Measurements from ENCODE around the gene SLC8A2. TPM values are rescaled to one million over a fixed set of nuclear protein-coding genes. Genes with fewer than 3 reads are reported as not detected.

SLC8A2 gene
- total and polyA plus RNA-seq, 2 of the 8 experiments (the other 6 are each of a cell fraction or from before 2014, with no cell fraction given): 7.3 to 12.4 TPM

DNA sequence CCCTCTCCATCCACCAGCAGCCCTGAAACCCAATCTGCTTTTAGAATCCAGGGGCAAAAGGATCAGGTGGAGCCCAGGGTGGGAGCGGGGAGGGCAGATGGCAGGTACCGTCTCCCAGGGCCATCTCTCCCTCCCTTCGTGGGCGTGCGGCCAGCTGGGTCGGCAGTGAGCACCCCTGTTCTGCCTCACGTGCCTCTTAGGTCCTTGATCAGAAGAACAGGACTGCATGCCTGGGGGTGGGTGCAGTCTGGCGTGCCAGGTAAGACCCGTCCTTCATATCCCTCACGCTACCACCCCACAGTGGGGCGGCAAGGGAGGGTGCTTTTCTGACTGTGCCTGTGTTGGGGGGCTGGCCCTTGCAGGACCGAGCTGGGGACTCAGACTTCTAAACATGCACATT lies 2.0 kb downstream of the SLC8A2 start:
- Histone ChIP-seq H3K23ac (ENCODE audit: insufficient read length) (no peak overlapping the region), H3K4me2 (ENCODE audit: insufficient read depth in 1 of 2, low read depth in 2 of 2, low read length in 2 of 2) (peak overlapping the region; percentile 50 to 83; a peak in 3 of 4 replicates), H3K79me2 (ENCODE audit: control insufficient read depth in 1 of 2, insufficient read depth in 2 of 2, low read length in 2 of 2) (no peaks in the 10 kb centered on the region), H3K27me3 (replicated peaks in 1 of 4; ENCODE audit: control insufficient read depth in 3 of 4, extremely low read depth in 1 of 4, insufficient read depth in 3 of 4, low read length in 3 of 4) (peaks cover 0 to 5% (median 3%) of the 10 kb centered on the region in 4 experiments; a peak in 3 of 7 replicates), H3K9ac (replicated peaks in 1 of 4; ENCODE audit: extremely low read depth in 1 of 4, low read depth in 3 of 4, low read length in 3 of 4) (no peak overlapping the region), H3K9me3 (ENCODE audit: insufficient read depth in 2 of 2, low read depth in 1 of 2, low read length in 1 of 2) (no peaks in the 10 kb centered on the region), H4K8ac (ENCODE audit: extremely low read depth, insufficient read depth, low read length) (no peak overlapping the region), H3K27ac (ENCODE audit: low read depth, low read length) (no peak overlapping the region), H4K5ac (ENCODE audit: insufficient read length, low read depth, low read length) (no peak overlapping the region), H2BK12ac (ENCODE audit: low read depth, low read length) (peak overlapping the region; percentile 75; the same call in 1 of the 2 replicates), H4K20me1 (replicated peaks in 1 of 2; ENCODE audit: control insufficient read depth in 1 of 2, insufficient read depth in 2 of 2, low read length in 2 of 2) (no peaks in the 10 kb centered on the region), H2BK5ac (ENCODE audit: low read depth, low read length) (no peak overlapping the region; the same call in 1 of the 2 replicates), H3K4me1 (replicated peaks in 1 of 4; ENCODE audit: control insufficient read depth in 3 of 4, insufficient read depth in 4 of 4, low read length in 3 of 4) (peaks cover 4 to 33% (median 18%) of the 10 kb centered on the region in 4 experiments), H2BK15ac (ENCODE audit: low read length) (0 out of 2 replicates have a peak overlapping the region, but pooled peaks have one; percentile 61), H3K14ac (ENCODE audit: insufficient read length) (no peak overlapping the region), H3K4me3 (ENCODE audit: extremely low read depth in 1 of 4, insufficient read depth in 2 of 4, low read depth in 3 of 4, low read length in 4 of 4) (no peak overlapping the region), H3K18ac (ENCODE audit: extremely low read depth, low read length) (no peak overlapping the region; the same call in 1 of the 2 replicates), H2AFZ (ENCODE audit: low read length) (no peak overlapping the region), H3K36me3 (ENCODE audit: control insufficient read depth in 2 of 4, insufficient read depth in 4 of 4, low read length in 3 of 4) (0 out of 8 replicates have a peak, but pooled peaks cover 0 to under 1% (median under 1%) of the 10 kb centered on the region in 4 experiments), H2AK5ac (ENCODE audit: low read depth, low read length) (no peak overlapping the region; the same call in 1 of the 2 replicates), H3K23me2 (ENCODE audit: low read depth, low read length) (peaks cover 7% of the 10 kb centered on the region; the same call in 1 of the 2 replicates), H2BK120ac (replicated peaks; ENCODE audit: low read depth, low read length) (no peak overlapping the region), H3K4ac (replicated peaks; ENCODE audit: insufficient read length, low read depth, low read length) (no peak overlapping the region), H3K56ac (replicated peaks; ENCODE audit: insufficient read length, low read depth, low read length) (no peak overlapping the region), H2BK20ac (ENCODE audit: low read length) (peak overlapping the region; percentile 61; the same call in 1 of the 2 replicates), H4K91ac (replicated peaks; ENCODE audit: insufficient read length, low read length) (peak overlapping the region; percentile 76), H3K79me1 (ENCODE audit: low read depth, low read length) (no peaks in the 10 kb centered on the region)
- DNase-seq (ENCODE audit: low read depth in 1 of 2, low spot score in 2 of 2): no peak
- TF ChIP-seq RFX5 (IDR thresholded peaks at IDR 0.05; ENCODE audit: borderline replicate concordance, low read depth, low read length) (no peak), CHD2 (IDR thresholded peaks at IDR 0.05; ENCODE audit: low read length) (no peak), RNF2 (IDR thresholded peaks at IDR 0.05; ENCODE audit: borderline replicate concordance, low read depth, low read length, missing control alignments, poor library complexity, severe bottlenecking) (no peak), USF2 (IDR thresholded peaks at IDR 0.05; ENCODE audit: low read length) (no peak), ZNF274 (IDR thresholded peaks at IDR 0.05; ENCODE audit: borderline replicate concordance, extremely low read depth, low read length) (no peak), RXRA (IDR thresholded peaks at IDR 0.05; ENCODE audit: insufficient read depth, low read depth, low read length) (no peak), KDM1A (IDR thresholded peaks at IDR 0.05; ENCODE audit: borderline replicate concordance, low read length) (no peak)
- FAIRE-seq: no peak
- ChIA-PET POLR2A (ENCODE audit: partially characterized antibody) (interaction anchor here (0.8 to 5.2 kb wide), 4 partner anchors 13 to 319 kb away, joined by 3 to 29 read pairs (median 6); partner anchors contain the start of gene KPTN), CTCF (ENCODE audit: partially characterized antibody) (no interaction called here)
- WGBS, 2 experiments (ENCODE audit: extremely low coverage in 1 of 2, insufficient coverage in 1 of 2, insufficient read length in 1 of 2, insufficient replicate concordance in 2 of 2, low coverage in 1 of 2, low lambda C conversion rate in 2 of 2, missing lambda C conversion rate in 1 of 2): 61% methylated on average over 12 of the region's 12 CpGs; no CpG with 5 or more reads in 1 of the 2 experiments
